ENCODE data around the gene EVC2.

DNA sequence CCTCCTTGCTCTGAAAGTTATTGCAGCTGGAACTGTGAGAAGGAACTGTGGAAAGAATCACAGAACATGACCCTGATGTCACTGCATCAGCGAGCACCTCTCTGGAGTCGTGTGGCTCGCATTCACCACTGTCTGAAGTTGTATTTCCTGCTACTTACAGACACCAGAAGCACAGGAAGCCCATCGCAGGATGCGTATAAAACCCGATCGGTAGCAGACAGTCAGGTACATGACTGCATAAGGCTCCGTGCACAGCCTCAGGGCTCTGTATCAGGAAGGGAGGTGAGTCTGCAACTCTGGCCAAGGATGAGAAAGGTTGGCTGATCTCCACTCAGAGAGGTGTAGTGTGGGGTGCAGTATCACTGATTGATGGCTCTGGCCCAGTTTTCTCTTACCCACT is 134.4 kb downstream of the EVC2 start:
- TF ChIP-seq, protein P1, sequence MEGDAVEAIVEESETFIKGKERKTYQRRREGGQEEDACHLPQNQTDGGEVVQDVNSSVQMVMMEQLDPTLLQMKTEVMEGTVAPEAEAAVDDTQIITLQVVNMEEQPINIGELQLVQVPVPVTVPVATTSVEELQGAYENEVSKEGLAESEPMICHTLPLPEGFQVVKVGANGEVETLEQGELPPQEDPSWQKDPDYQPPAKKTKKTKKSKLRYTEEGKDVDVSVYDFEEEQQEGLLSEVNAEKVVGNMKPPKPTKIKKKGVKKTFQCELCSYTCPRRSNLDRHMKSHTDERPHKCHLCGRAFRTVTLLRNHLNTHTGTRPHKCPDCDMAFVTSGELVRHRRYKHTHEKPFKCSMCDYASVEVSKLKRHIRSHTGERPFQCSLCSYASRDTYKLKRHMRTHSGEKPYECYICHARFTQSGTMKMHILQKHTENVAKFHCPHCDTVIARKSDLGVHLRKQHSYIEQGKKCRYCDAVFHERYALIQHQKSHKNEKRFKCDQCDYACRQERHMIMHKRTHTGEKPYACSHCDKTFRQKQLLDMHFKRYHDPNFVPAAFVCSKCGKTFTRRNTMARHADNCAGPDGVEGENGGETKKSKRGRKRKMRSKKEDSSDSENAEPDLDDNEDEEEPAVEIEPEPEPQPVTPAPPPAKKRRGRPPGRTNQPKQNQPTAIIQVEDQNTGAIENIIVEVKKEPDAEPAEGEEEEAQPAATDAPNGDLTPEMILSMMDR (IDR thresholded peaks at IDR 0.05), result no peak
- no peak for TF ChIP-seq POLR2A (IDR thresholded peaks at IDR 0.05)

Data from body of pancreas (tissue), 4 donors.